HCT116 (cell line): ENCODE results near the gene BORA. TPM values are rescaled to one million over a fixed set of nuclear protein-coding genes. Genes with fewer than 3 reads are reported as not detected.
A peak's percentile ranks its signal among the peaks of the same experiment; 100 is the strongest.

ENCODE experiments used
- ATAC-seq: fragments of 200-7000 bp; cut with Tn5 transposase; 2 replicates; pipeline ENCODE4 v1.9.1; 2020; ENCODE audit warnings: mild to moderate bottlenecking, moderate library complexity
- BruUV-seq: library from RNA; stranded (reverse); fragments of 400-500 nt; replicated peaks from 2 replicates; lab custom pipeline; 2021; lab: Mats Ljungman, UMichigan
- CTCF ChIA-PET: fragments of 300-600 bp; sonication (Branson Sonifier 250); formaldehyde crosslinking; loops from one replicate; lab custom pipeline; 2021; ENCODE audit warnings: antibody characterized with exemption; lab: Charles Lee
- POLR2A ChIA-PET: fragments of 300-600, 350-600 bp; sonication (Branson Sonifier 250); formaldehyde crosslinking; loops from one replicate; lab custom pipeline; 2021; ENCODE audit warnings: antibody characterized with exemption; lab: Charles Lee
- RAD21 ChIA-PET, 2 experiments: fragments of 300-600 bp; sonication (Branson Sonifier 250); formaldehyde crosslinking; loops; one replicate each; lab custom pipeline; 2023; ENCODE audit warnings: low total read pairs in 2 of 2; ENCODE audit not compliant: uncharacterized antibody in 2 of 2, unreplicated experiment in 2 of 2, low non-redundant PET in 1 of 2; lab: Charles Lee
- DNase-seq: peaks from one replicate; pipeline ENCODE4 v3.0.0-alpha.2; 2010; ENCODE audit warnings: low read depth, low spot score
- H2AFZ ChIP-seq: fragments of 200-600 bp; shearing (Covaris generic), sonication (generic); 2 replicates; pipeline ENCODE4 v1.6.1; 2017; ENCODE audit warnings: low read depth, mixed run types, mixed read lengths, antibody characterized with exemption, low read length; ENCODE audit not compliant: poor library complexity, severe bottlenecking
- H3K27ac ChIP-seq: 2 replicates; pipeline ENCODE4 v1.5.1; 2012; ENCODE audit warnings: low read depth, low read length
- H3K27me3 ChIP-seq: fragments of 200-600 bp; sonication (generic); 2 replicates; pipeline ENCODE4 v1.6.1; 2016; ENCODE audit warnings: mixed run types, low read length, mixed read lengths; ENCODE audit not compliant: insufficient read depth
- H3K36me3 ChIP-seq, 2 experiments: fragments of 200-500 bp in 1 of 2; fragments of 200-600 bp in 1 of 2; sonication (Bioruptor generic) in 1 of 2; sonication (generic) in 1 of 2; 2 replicates each; pipeline versions ENCODE4 v1.5.1 to v1.6.1; 2014 to 2016; ENCODE audit warnings: low read length in 2 of 2, inconsistent platforms in 1 of 2, mixed read lengths in 1 of 2, mixed run types in 1 of 2; ENCODE audit not compliant: insufficient read depth in 2 of 2, control insufficient read depth in 1 of 2
- H3K4me1 ChIP-seq, 2 experiments: fragments of 200-600 bp in 1 of 2; sonication (generic) in 1 of 2; 2 replicates each; pipeline versions ENCODE4 v1.5.1 to v1.6.1; 2012 to 2017; ENCODE audit warnings: low read length in 2 of 2, inconsistent platforms in 1 of 2, mild to moderate bottlenecking in 1 of 2, mixed read lengths in 1 of 2, mixed run types in 1 of 2, moderate library complexity in 1 of 2; ENCODE audit not compliant: insufficient read depth in 2 of 2, control insufficient read depth in 1 of 2
- H3K4me2 ChIP-seq: fragments of 200-600 bp; sonication (generic); 2 replicates; pipeline ENCODE4 v1.6.1; 2017; ENCODE audit warnings: mixed run types, low read length, mixed read lengths
- H3K4me3 ChIP-seq, 2 experiments: fragments of 200-600 bp in 1 of 2; sonication (generic) in 1 of 2; replicated peaks in 1 of 2; 2 replicates each; pipeline ENCODE4 v1.5.1; 2011 to 2016; ENCODE audit warnings: low read length in 2 of 2, control low read depth in 1 of 2, low read depth in 1 of 2, mild to moderate bottlenecking in 1 of 2, mixed read lengths in 1 of 2, mixed run types in 1 of 2
- H3K79me2 ChIP-seq: fragments of 200-600 bp; sonication (generic); 2 replicates; pipeline ENCODE4 v1.6.1; 2017; ENCODE audit warnings: mild to moderate bottlenecking, mixed run types, low read length, moderate library complexity, mixed read lengths; ENCODE audit not compliant: insufficient read depth
- H3K9ac ChIP-seq: fragments of 200-600 bp; sonication (generic); 2 replicates; pipeline ENCODE4 v1.6.1; 2016; ENCODE audit warnings: low read length, mixed read lengths
- H3K9me2 ChIP-seq: fragments of 200-600 bp; sonication (generic), shearing (Covaris generic); 2 replicates; pipeline ENCODE4 v1.6.1; 2017; ENCODE audit warnings: mixed run types, mild to moderate bottlenecking, moderate library complexity; ENCODE audit not compliant: insufficient read depth
- H3K9me3 ChIP-seq, 2 experiments: fragments of 200-500 bp in 1 of 2; fragments of 200-600 bp in 1 of 2; sonication (Bioruptor generic) in 1 of 2; sonication (generic) in 1 of 2; 2 replicates each; pipeline ENCODE4 v1.6.1; 2014 to 2017; ENCODE audit warnings: low read length in 2 of 2, mixed read lengths in 2 of 2, inconsistent platforms in 1 of 2, low read depth in 1 of 2, mild to moderate bottlenecking in 1 of 2, mixed run types in 1 of 2, moderate library complexity in 1 of 2; ENCODE audit not compliant: control insufficient read depth in 1 of 2, insufficient read depth in 1 of 2
- H4K20me1 ChIP-seq: fragments of 200-600 bp; sonication (generic), shearing (Covaris generic); 2 replicates; pipeline ENCODE4 v1.6.1; 2017; ENCODE audit warnings: mixed run types, mild to moderate bottlenecking, moderate library complexity; ENCODE audit not compliant: insufficient read depth
- ATF3 ChIP-seq: IDR thresholded peaks from 2 replicates; pipeline ENCODE4 v1.6.1; 2012
- CTCF ChIP-seq, 3 experiments: fragments of 200-600 bp in 1 of 3; sonication (generic) in 1 of 3; IDR thresholded peaks in 2 of 3; conservative IDR thresholded peaks in 1 of 3; 2 replicates each; pipeline ENCODE4 v1.5.1; 2012 to 2017; ENCODE audit warnings: low read depth in 2 of 3, low read length in 2 of 3, antibody characterized with exemption in 1 of 3, borderline replicate concordance in 1 of 3, control low read depth in 1 of 3, mild to moderate bottlenecking in 1 of 3, mixed read lengths in 1 of 3, mixed run types in 1 of 3, moderate library complexity in 1 of 3; ENCODE audit not compliant: insufficient read depth in 1 of 3
- FOSL1 ChIP-seq: IDR thresholded peaks from 2 replicates; pipeline ENCODE4 v1.6.1; 2012; ENCODE audit warnings: low read depth
- JUND ChIP-seq: IDR thresholded peaks from 2 replicates; pipeline ENCODE4 v1.6.1; 2012
- MAX ChIP-seq: IDR thresholded peaks from 2 replicates; pipeline ENCODE4 v1.6.1; 2012
- RAD21 ChIP-seq: IDR thresholded peaks from 2 replicates; pipeline ENCODE4 v1.6.1; 2012; ENCODE audit warnings: low read depth, mild to moderate bottlenecking
- REST ChIP-seq: IDR thresholded peaks from 2 replicates; pipeline ENCODE4 v1.6.1; 2012; ENCODE audit warnings: low read depth
- TCF7L2 ChIP-seq: IDR thresholded peaks from 2 replicates; pipeline ENCODE4 v1.7.0; 2011; ENCODE audit warnings: borderline replicate concordance, inconsistent platforms; ENCODE audit not compliant: insufficient read depth, insufficient read length; ENCODE audit errors: extremely low read depth
- YY1 ChIP-seq: IDR thresholded peaks from 2 replicates; pipeline ENCODE4 v1.6.1; 2011; ENCODE audit warnings: low read length, low read depth, moderate library complexity, mild to moderate bottlenecking; ENCODE audit not compliant: insufficient replicate concordance; ENCODE audit errors: extremely low read depth
- ZBTB33 ChIP-seq: IDR thresholded peaks from 2 replicates; pipeline ENCODE4 v1.6.1; 2011; ENCODE audit warnings: mild to moderate bottlenecking, low read length, moderate library complexity; ENCODE audit not compliant: insufficient replicate concordance; ENCODE audit errors: extremely low read depth
- ZFX ChIP-seq: fragments of 450-650 bp; IDR thresholded peaks from 2 replicates; pipeline ENCODE4 v1.6.1; 2017
- intact Hi-C: fragments of 100-400 bp; cut with micrococcal nuclease; formaldehyde crosslinking; loops from 2 replicates; pipeline ENCODE4 v1.10.0; 2022
- total RNA-seq: library from RNA; stranded (reverse); gene quantifications from one replicate; pipeline ENCODE4 v1.2.1, GENCODE V29; 2021; ENCODE audit not compliant: unreplicated experiment

The BORA gene
- total RNA-seq, 1 experiment from 2014 or later, result 27.6 TPM

GRCh38 chr13:72694314-72694713 is 33.4 kb upstream of the BORA start:
- H3K9me3 ChIP-seq, result no peaks in the 10 kb centered on the region
- TF ChIP-seq REST, result no peak
- no peak overlapping the region for H3K4me3 ChIP-seq
- ChIA-PET POLR2A (no interaction called here), RAD21 (no interaction called here), CTCF (interaction anchor here (1.1 kb wide), 1 partner anchor 128 kb away, joined by 3 read pairs; no protein-coding TSS in a partner anchor)
- no peaks in the 10 kb centered on the region for H4K20me1 ChIP-seq
- no peak overlapping the region for H3K4me2 ChIP-seq
- DNase-seq, result no peak
- BruUV-seq, result no TSS peak
- H3K9ac ChIP-seq, result no peak overlapping the region
- no peak overlapping the region for H3K27ac ChIP-seq
- H3K36me3 ChIP-seq, result no peaks in the 10 kb centered on the region
- no peaks in the 10 kb centered on the region for H3K79me2 ChIP-seq
- H3K27me3 ChIP-seq, result no peaks in the 10 kb centered on the region
- no peaks in the 10 kb centered on the region for H3K9me2 ChIP-seq
- ATAC-seq, result no peak
- no peaks in the 10 kb centered on the region for H3K4me1 ChIP-seq
- intact Hi-C loops, result no loop called here
- H2AFZ ChIP-seq, result no peak overlapping the region

GRCh38 chr13:72696579-72696978 is 31.1 kb upstream of the BORA start:
- Histone ChIP-seq H3K27ac (no peak overlapping the region), H3K9me2 (no peaks in the 10 kb centered on the region), H3K9ac (no peak overlapping the region), H3K9me3 (no peaks in the 10 kb centered on the region), H3K79me2 (no peaks in the 10 kb centered on the region), H3K4me2 (no peak overlapping the region), H3K36me3 (no peaks in the 10 kb centered on the region), H2AFZ (no peak overlapping the region), H4K20me1 (no peaks in the 10 kb centered on the region), H3K4me1 (no peaks in the 10 kb centered on the region), H3K4me3 (no peak overlapping the region), H3K27me3 (no peaks in the 10 kb centered on the region)
- CTCF ChIA-PET, result interaction anchor here (1.0 to 1.5 kb wide), 2 partner anchors 13 to 45 kb away, joined by 3 read pairs; no protein-coding TSS in a partner anchor
- intact Hi-C loops, result no loop called here
- no TSS peak for BruUV-seq
- DNase-seq, result peak; percentile 1
- no peak for ATAC-seq
- POLR2A ChIA-PET, result no interaction called here
- RAD21 ChIA-PET, result no interaction called here
- TF ChIP-seq YY1 (no peak), ATF3 (no peak), ZBTB33 (no peak), CTCF (IDR thresholded peaks at IDR 0.05 in 2 of 3, conservative IDR thresholded peaks at IDR 0.05 in 1 of 3; ENCODE audit: borderline replicate concordance in 1 of 3, insufficient read depth in 1 of 3, low read depth in 2 of 3, low read length in 2 of 3) (peak in 2 of 3 experiments; percentile 11 to 53; a peak in 2 of 6 replicates), TCF7L2 (no peak), FOSL1 (no peak), RAD21 (peak; percentile 52), MAX (no peak), ZFX (no peak), JUND (no peak)
